ENCODE results near the gene LTB4R.

Gene LTB4R

GRCh38 chr14:24291446-24292117, 19.7 kb upstream of the LTB4R start:
- ChIA-PET POLR2A (ENCODE audit: low non-redundant PET) (no interaction called here), CTCF (interaction anchor here (1.7 kb wide), 1 partner anchor 8 kb away, joined by 4 read pairs; no protein-coding TSS in a partner anchor)
- peak overlapping the region; percentile 34 for H3K27ac ChIP-seq
- DNase-seq (ENCODE audit: low spot score), result no peak
- no peak for TF ChIP-seq CTCF (conservative IDR thresholded peaks at IDR 0.05; ENCODE audit: low read depth)

GRCh38 chr14:24292118-24292807, 19.0 kb upstream of the LTB4R start:
- POLR2A ChIA-PET (ENCODE audit: low non-redundant PET), result no interaction called here
- no peak for TF ChIP-seq CTCF (conservative IDR thresholded peaks at IDR 0.05; ENCODE audit: low read depth)
- CTCF ChIA-PET, result interaction anchor here (1.0 to 1.7 kb wide), 3 partner anchors 9 to 50 kb away, joined by 3 to 4 read pairs (median 3); partner anchors contain the start of gene TINF2
- peak overlapping the region; percentile 13; the same call in 1 of the 2 replicates for H3K27ac ChIP-seq
- DNase-seq (ENCODE audit: low spot score), result no peak

- H3K27ac ChIP-seq, result no peak overlapping the region
- TF ChIP-seq CTCF (conservative IDR thresholded peaks at IDR 0.05; ENCODE audit: low read depth), result no peak
- ChIA-PET POLR2A (ENCODE audit: low non-redundant PET) (no interaction called here), CTCF (interaction anchor here (1.2 to 1.7 kb wide), 2 partner anchors 10 to 12 kb away, joined by 3 to 4 read pairs; no protein-coding TSS in a partner anchor)
- DNase-seq (ENCODE audit: low spot score), result no peak
Observed at GRCh38 chr14:24293525-24293924, 17.8 kb upstream of the LTB4R start.

GRCh38 chr14:24296341-24297157, 14.8 kb upstream of the LTB4R start:
- CTCF ChIA-PET, result interaction anchor here (0.6 to 4.7 kb wide), 8 partner anchors 10 to 53 kb away, joined by 3 to 51 read pairs (median 4); partner anchors contain the start of gene TINF2
- peak; percentile 77 for DNase-seq (ENCODE audit: low spot score)
- peak overlapping the region; percentile 67 for H3K27ac ChIP-seq
- peak; percentile 63 for TF ChIP-seq CTCF (conservative IDR thresholded peaks at IDR 0.05; ENCODE audit: low read depth)
- POLR2A ChIA-PET (ENCODE audit: low non-redundant PET), result interaction anchor here (1.0 kb wide), 1 partner anchor 54 kb away, joined by 5 read pairs; the partner anchor contains the start of gene TINF2

GRCh38 chr14:24297190-24297964, 13.9 kb upstream of the LTB4R start:
- peak; percentile 55 for TF ChIP-seq CTCF (conservative IDR thresholded peaks at IDR 0.05; ENCODE audit: low read depth)
- ChIA-PET POLR2A (ENCODE audit: low non-redundant PET) (interaction anchor here (1.0 kb wide), 1 partner anchor 55 kb away, joined by 5 read pairs; the partner anchor contains the start of gene TINF2), CTCF (interaction anchor here (0.6 to 4.7 kb wide), 11 partner anchors 10 to 208 kb away, joined by 3 to 51 read pairs (median 4); partner anchors contain the start of gene TINF2)
- peak; percentile 45 for DNase-seq (ENCODE audit: low spot score)
- H3K27ac ChIP-seq, result peak overlapping the region; percentile 94

Measured in RWPE1 (cell line).